Measurements from ENCODE around the gene RGS7BP. TPM values are rescaled to one million over a fixed set of nuclear protein-coding genes. Genes with fewer than 3 reads are reported as not detected.

RGS7BP gene
- total RNA-seq, 1 experiment from 2014 or later = 0.33 TPM

DNA sequence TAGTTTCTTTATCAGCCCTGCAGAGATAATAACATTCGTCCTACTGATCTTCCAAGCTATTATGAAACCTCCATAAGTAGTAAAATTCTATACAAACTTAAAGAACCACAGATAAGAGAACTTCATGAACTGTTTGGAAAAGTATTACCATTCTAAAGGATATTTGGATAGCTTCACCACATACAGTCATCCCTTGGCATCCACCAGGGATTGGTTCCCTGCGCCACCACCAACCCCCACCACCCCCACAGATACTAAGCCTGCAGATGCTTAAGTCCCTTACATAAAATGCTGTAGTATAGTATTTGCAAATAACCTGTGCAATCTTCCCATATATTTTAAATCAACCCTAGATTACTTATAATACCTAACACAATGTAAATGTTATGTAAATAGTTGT, 123.1 kb downstream of the RGS7BP start:
- Histone ChIP-seq H2AFZ (ENCODE audit: low read length) (no peak overlapping the region), H2BK120ac (ENCODE audit: low read depth, low read length, poor library complexity, severe bottlenecking) (no peak overlapping the region), H2AK5ac (ENCODE audit: insufficient read length, low read length) (no peak overlapping the region), H3K23ac (ENCODE audit: insufficient read length, low read depth, low read length) (no peak overlapping the region), H4K8ac (replicated peaks; ENCODE audit: insufficient read length, low read depth, low read length) (no peak overlapping the region), H3K9ac (ENCODE audit: extremely low read depth, insufficient read length, low read length) (no peak overlapping the region), H3K4me1 (ENCODE audit: insufficient read depth, low read length) (peaks cover 3% of the 10 kb centered on the region; the same call in 1 of the 2 replicates), H4K91ac (ENCODE audit: insufficient read length, low read depth, low read length) (no peak overlapping the region), H3K56ac (ENCODE audit: insufficient read length, low read depth, low read length) (no peak overlapping the region), H2BK20ac (ENCODE audit: low read depth, low read length, poor library complexity, severe bottlenecking) (no peak overlapping the region), H3K18ac (ENCODE audit: insufficient read length, low read depth, low read length) (no peak overlapping the region), H3K9me3 (ENCODE audit: control insufficient read depth, low read depth, low read length) (no peaks in the 10 kb centered on the region), H3K27ac (ENCODE audit: insufficient read length, low read depth, low read length) (no peak overlapping the region), H4K20me1 (ENCODE audit: control insufficient read depth, insufficient read depth, insufficient read length) (no peaks in the 10 kb centered on the region), H3K79me1 (ENCODE audit: insufficient read depth, low read depth, low read length, poor library complexity, severe bottlenecking) (no peaks in the 10 kb centered on the region), H2BK15ac (ENCODE audit: low read depth, low read length) (no peak overlapping the region), H4K5ac (ENCODE audit: insufficient read length, low read depth, low read length) (no peak overlapping the region), H2BK5ac (ENCODE audit: insufficient read length, low read length) (no peak overlapping the region), H3K23me2 (ENCODE audit: insufficient read length, low read depth, low read length, poor library complexity, severe bottlenecking) (no peaks in the 10 kb centered on the region), H3K79me2 (ENCODE audit: insufficient read depth, low read length) (no peaks in the 10 kb centered on the region), H3K4me2 (ENCODE audit: insufficient read depth, insufficient read length, low read length) (no peak overlapping the region), H3K27me3 (ENCODE audit: insufficient read depth, low read length) (no peaks in the 10 kb centered on the region), H3K4ac (ENCODE audit: low read depth, low read length) (no peak overlapping the region), H2BK12ac (ENCODE audit: insufficient read length, low read depth, low read length) (no peak overlapping the region), H3K14ac (ENCODE audit: insufficient read depth, low read length) (no peak overlapping the region), H3T11ph (ENCODE audit: low read length) (no peak overlapping the region)
- Mint-ChIP-seq H3K9me3 (0 out of 5 replicates have a peak, but pooled peaks cover 0 to 2% of the 10 kb centered on the region in 2 experiments), H3K36me3 (ENCODE audit: insufficient read depth in 1 of 3, low read depth in 3 of 3) (no peaks in the 10 kb centered on the region; a peak in 1 of 7 replicates), H3K27ac (no peak overlapping the region), H3K27me3 (ENCODE audit: low read depth) (peaks cover 1% of the 10 kb centered on the region; the same call in 1 of the 2 replicates), H3K4me1 (no peaks in the 10 kb centered on the region), H3K4me3 (no peak overlapping the region)
- no CpG with 5 or more reads among the region's 2 CpGs for WGBS (ENCODE audit: extremely low coverage, insufficient read length, low lambda C conversion rate)
- DNase-seq = no peak
- no peak for TF ChIP-seq CTCF (conservative IDR thresholded peaks at IDR 0.05)

Data from H9 (cell line).